GM10266 (cell line): ENCODE measurements around the gene TYMP.

Experiments used
- DNase-seq: peaks from one replicate; pipeline ENCODE4 v3.0.0; 2012; ENCODE audit errors: extremely low spot score
- CTCF ChIP-seq: IDR thresholded peaks from 2 replicates; pipeline ENCODE4 v1.5.1; 2012; ENCODE audit warnings: mild to moderate bottlenecking, low read depth; ENCODE audit not compliant: control insufficient read depth, insufficient read depth; ENCODE audit errors: missing control alignments

TYMP gene

DNA sequence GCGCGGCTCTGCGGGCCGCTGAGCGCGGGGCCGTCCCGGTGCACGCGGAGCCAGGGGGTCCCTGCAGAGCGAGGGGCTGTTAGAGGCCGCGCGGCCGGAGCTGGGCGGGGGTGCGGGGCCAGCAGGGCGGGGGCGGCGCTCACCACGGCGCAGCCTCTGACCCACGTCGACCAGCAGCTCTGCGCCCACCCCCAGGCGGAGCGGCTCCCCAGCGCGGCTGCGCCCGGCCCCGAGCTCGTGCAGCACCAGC, 4.0 kb downstream of the TYMP start:
- no peak for DNase-seq
- no peak for TF ChIP-seq CTCF

DNA sequence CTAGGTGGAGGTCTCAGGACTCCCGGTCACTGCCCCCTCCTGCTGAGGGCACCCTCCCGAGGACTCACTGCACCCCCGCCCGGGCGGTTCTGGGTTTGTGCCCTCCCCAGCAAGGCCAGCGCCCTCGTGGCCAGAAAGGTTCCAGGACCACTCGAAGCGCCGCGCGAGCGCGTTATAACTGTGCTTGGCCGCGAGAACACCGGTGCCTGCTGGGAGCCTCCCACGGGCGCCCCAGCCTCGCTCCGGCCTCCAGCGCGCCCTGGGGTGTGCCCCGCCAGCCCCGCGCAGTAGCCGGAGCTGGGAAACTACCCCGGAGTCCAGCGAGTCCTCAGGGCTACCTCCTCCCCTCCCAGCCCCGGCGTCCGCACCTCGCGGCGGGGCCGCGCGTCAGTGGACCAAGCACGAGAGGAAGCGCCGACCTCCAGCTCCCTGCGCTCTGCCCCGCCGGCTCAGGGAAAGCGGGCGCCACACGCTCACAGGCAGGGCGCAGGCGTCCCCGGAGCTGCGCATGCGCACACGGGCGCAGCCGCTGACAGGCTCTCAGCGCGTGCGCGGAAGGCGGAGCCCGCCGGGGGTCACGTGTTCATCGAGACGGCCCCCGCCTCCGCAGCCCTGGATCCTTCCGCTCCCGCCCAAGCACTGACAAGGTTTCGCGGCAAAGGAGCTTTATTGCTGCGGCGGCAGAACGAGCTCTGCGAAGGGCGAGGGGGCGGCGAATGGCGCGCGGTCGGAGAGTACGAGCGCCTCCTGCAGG, 4.5 kb downstream of the TYMP start, which contains the start of gene SCO2:
SCO2 (minus strand) TSS at position 495 of the 754 bp plus-strand sequence. CDS start 1,187 bp downstream, outside the sequence.
- peak; percentile 99 for DNase-seq
- TF ChIP-seq CTCF = peak; percentile 86

DNA sequence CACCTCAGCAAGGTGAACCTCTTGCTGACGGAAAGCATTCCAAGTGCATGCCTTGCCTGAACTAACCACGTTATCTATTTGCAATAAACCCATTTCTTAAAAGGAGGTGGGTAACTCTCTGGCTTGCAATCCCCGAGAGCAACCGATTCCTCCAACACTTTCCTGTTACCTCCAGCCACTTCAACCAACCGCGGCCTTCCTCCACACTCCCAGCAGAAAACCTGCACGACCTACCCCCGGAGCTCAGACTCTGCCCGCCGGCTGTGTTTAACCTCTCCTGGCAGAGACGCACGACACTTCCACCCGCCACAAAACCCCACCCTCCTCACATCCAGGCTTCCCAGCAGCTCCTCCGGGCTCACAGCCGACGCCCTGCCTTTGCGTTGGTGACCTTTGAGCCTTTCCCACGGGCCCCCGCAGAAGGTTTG, 5.1 kb downstream of the TYMP start:
- no peak for TF ChIP-seq CTCF
- DNase-seq = no peak

DNA sequence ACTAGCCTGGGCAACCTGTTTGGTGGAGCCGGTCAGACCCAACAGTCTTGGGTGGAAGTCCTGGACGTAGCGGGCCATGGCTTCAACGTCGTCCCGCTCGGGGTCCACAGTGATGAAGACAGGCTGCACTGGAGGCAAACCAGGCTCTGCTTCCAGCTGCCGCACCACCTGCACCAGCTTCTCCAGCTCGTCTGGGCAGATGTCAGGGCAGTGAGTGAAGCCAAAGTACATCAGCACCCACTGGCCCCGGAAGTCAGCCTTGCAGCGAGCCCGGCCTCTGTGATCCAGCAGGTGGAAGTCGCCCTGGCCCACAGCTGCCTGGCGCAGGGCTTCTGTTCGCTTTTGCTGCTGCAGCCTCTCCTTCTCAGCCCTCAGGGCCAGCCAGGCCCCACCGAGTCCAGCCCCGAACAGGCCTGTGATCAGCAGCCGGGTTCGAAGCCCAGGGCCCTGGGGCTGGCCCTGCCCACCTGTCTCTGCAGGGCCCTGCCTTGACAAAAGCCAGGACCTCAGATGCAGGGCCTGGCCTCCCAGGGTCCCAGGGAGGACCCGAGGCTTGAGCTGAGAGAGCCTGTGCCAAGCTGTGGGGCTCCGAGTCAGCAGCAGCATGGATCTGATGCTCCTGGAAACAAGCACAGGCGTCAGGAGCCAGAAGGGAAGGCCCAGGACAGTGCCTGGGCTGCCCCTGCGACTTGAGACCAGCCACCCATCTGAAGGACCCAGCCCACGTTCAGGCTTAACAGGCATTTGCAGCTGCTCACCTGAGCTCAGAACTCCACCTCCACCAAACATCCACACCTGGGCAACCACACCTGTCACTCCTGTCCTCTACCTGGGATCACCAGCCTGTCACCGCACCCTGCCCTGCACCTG, 5.8 kb downstream of the TYMP start:
- no peak for DNase-seq
- no peak for TF ChIP-seq CTCF

GRCh38 chr22:50523458-50523805, 6.4 kb downstream of the TYMP start:
- no peak for DNase-seq
- TF ChIP-seq CTCF = no peak

DNA sequence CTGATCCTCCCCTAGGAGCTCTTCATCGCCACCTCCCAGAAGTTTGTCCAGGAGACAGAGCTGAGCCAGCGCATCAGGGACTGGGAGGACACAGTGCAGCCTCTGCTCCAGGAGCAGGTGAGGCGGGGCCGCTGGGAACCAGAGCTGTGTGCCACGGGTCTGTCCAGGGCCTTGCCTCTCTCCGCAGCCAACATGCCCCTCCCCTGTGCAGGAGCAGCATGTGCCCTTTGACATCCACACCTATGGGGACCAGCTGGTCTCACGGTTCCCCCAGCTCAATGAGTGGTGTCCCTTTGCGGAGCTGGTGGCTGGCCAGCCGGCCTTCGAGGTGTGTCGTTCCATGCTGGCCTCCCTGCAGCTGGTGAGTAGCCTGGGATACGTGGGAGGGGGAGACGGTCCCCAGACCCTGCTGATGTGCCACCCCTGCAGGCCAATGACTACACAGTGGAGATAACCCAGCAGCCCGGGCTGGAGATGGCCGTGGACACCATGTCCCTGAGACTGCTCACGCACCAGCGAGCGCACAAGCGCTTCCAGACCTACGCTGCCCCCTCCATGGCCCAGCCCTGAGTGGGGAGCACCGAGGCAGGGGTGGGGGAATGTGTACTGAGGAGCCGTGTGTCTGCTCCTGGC, 6.9 kb downstream of the TYMP start:
- no peak for TF ChIP-seq CTCF
- no peak for DNase-seq
